Nephron progenitor cell (in vitro differentiated cells): Measurements from ENCODE around the gene RPL26.

Source experiments
- DNase-seq: peaks from one replicate; pipeline ENCODE4 v3.0.0; 2021
- H3K27ac Mint-ChIP-seq: 2 replicates; pipeline ENCODE4 v1.8.0; 2021; ENCODE audit warnings: mild to moderate bottlenecking, moderate library complexity, mixed read lengths
- H3K27me3 Mint-ChIP-seq: 2 replicates; pipeline ENCODE4 v1.8.0; 2021; ENCODE audit warnings: mild to moderate bottlenecking, low read depth, mixed read lengths; ENCODE audit not compliant: poor library complexity
- H3K36me3 Mint-ChIP-seq: 2 replicates; pipeline ENCODE4 v1.8.0; 2021; ENCODE audit warnings: low read depth, mixed read lengths
- H3K4me1 Mint-ChIP-seq: 2 replicates; pipeline ENCODE4 v1.8.0; 2021; ENCODE audit warnings: mixed read lengths
- H3K4me3 Mint-ChIP-seq: 2 replicates; pipeline ENCODE4 v1.8.0; 2021; ENCODE audit warnings: mild to moderate bottlenecking, moderate library complexity, mixed read lengths
- H3K9me3 Mint-ChIP-seq: 2 replicates; pipeline ENCODE4 v1.8.0; 2021; ENCODE audit warnings: mild to moderate bottlenecking, moderate library complexity, mixed read lengths
- TF ChIP-seq, protein P1 (sequence below): fragments of 200-600 bp; sonication (generic); IDR thresholded peaks from 2 replicates; pipeline ENCODE4 v1.5.0; 2021; ENCODE audit warnings: antibody characterized with exemption

RPL26 gene

DNA sequence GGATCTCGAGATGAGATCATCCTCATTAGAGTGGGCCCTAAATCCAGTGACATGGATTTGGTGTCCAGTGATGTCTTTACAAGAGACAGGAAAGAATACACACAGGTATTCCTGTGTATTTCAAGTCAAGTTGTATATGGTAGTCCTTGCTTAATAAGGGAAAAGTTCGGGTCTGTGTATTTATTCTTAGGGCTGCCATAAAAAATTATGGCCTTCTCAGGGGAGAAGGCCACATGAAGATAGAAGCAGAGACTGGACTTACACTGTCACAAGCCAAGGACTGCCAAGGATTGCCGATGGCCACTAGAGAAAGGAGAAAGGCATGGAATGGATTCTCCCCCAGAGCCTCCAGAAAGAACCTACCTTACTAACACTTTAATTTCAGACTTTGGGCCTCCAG lies 14.8 kb downstream of the RPL26 start:
- TF ChIP-seq, protein P1, sequence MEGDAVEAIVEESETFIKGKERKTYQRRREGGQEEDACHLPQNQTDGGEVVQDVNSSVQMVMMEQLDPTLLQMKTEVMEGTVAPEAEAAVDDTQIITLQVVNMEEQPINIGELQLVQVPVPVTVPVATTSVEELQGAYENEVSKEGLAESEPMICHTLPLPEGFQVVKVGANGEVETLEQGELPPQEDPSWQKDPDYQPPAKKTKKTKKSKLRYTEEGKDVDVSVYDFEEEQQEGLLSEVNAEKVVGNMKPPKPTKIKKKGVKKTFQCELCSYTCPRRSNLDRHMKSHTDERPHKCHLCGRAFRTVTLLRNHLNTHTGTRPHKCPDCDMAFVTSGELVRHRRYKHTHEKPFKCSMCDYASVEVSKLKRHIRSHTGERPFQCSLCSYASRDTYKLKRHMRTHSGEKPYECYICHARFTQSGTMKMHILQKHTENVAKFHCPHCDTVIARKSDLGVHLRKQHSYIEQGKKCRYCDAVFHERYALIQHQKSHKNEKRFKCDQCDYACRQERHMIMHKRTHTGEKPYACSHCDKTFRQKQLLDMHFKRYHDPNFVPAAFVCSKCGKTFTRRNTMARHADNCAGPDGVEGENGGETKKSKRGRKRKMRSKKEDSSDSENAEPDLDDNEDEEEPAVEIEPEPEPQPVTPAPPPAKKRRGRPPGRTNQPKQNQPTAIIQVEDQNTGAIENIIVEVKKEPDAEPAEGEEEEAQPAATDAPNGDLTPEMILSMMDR: no peak
- no peaks in the 10 kb centered on the region for H3K9me3 Mint-ChIP-seq
- DNase-seq: no peak
- peaks cover 20% of the 10 kb centered on the region for H3K4me1 Mint-ChIP-seq
- peaks cover 45% of the 10 kb centered on the region for H3K36me3 Mint-ChIP-seq
- no peak overlapping the region for H3K27ac Mint-ChIP-seq
- H3K27me3 Mint-ChIP-seq: no peaks in the 10 kb centered on the region
- no peak overlapping the region for H3K4me3 Mint-ChIP-seq

- H3K4me1 Mint-ChIP-seq: peaks cover 16% of the 10 kb centered on the region
- no peak overlapping the region for H3K27ac Mint-ChIP-seq
- no peak overlapping the region for H3K4me3 Mint-ChIP-seq
- no peaks in the 10 kb centered on the region for H3K27me3 Mint-ChIP-seq
- peaks cover 37% of the 10 kb centered on the region for H3K36me3 Mint-ChIP-seq
- DNase-seq: no peak
- H3K9me3 Mint-ChIP-seq: no peaks in the 10 kb centered on the region
- TF ChIP-seq, protein P1: no peak
Measured at GRCh38 chr17:8366231-8366630, 16.8 kb downstream of the RPL26 start.

DNA sequence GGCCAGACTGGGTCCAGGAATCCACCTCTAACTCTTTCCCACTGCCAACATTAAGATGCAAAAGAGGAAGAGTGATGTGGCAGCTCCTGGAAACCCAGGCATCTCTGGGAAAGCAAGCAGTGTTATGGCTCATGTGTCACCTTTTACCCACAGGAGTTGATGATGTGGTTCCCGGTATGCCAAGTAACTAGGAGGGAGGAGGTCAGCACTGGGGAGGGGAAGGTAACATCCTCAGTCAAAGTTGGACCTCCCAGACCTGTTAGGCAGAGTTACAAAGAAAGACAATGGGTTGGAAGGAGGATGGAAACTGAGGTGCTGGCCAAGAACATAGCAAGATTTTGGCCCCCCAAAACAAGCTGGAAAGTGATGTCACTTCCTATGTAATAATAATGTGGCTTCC lies 17.9 kb downstream of the RPL26 start:
- peak overlapping the region; percentile 50 for H3K27ac Mint-ChIP-seq
- DNase-seq: no peak

GRCh38 chr17:8362651-8363332 lies 20.2 kb downstream of the RPL26 start:
- peaks cover 4% of the 10 kb centered on the region for H3K27me3 Mint-ChIP-seq
- peaks cover 4% of the 10 kb centered on the region for H3K9me3 Mint-ChIP-seq
- peaks cover 45% of the 10 kb centered on the region for H3K4me1 Mint-ChIP-seq
- H3K36me3 Mint-ChIP-seq: peaks cover 14% of the 10 kb centered on the region
- peak overlapping the region; percentile 22 for H3K27ac Mint-ChIP-seq
- no peak for DNase-seq
- TF ChIP-seq, protein P1: no peak
- no peak overlapping the region for H3K4me3 Mint-ChIP-seq

More for the DNA sequence above, 17.9 kb downstream of the RPL26 start:
- TF ChIP-seq, protein P1: no peak
- peaks cover 32% of the 10 kb centered on the region for H3K36me3 Mint-ChIP-seq
- H3K9me3 Mint-ChIP-seq: no peaks in the 10 kb centered on the region
- no peak overlapping the region for H3K4me3 Mint-ChIP-seq
- no peaks in the 10 kb centered on the region for H3K27me3 Mint-ChIP-seq
- H3K4me1 Mint-ChIP-seq: peaks cover 24% of the 10 kb centered on the region

GRCh38 chr17:8360751-8361150 lies 22.2 kb downstream of the RPL26 start:
- TF ChIP-seq, protein P1: no peak
- Mint-ChIP-seq H3K27ac (peak overlapping the region; percentile 99), H3K9me3 (peaks cover 9% of the 10 kb centered on the region), H3K27me3 (peaks cover 4% of the 10 kb centered on the region), H3K4me3 (peak overlapping the region; percentile 66), H3K36me3 (peaks cover 17% of the 10 kb centered on the region), H3K4me1 (peaks cover 47% of the 10 kb centered on the region)
- no peak for DNase-seq

GRCh38 chr17:8360260-8360659 lies 22.7 kb downstream of the RPL26 start:
- peaks cover 14% of the 10 kb centered on the region for H3K9me3 Mint-ChIP-seq
- no peak for DNase-seq
- H3K4me3 Mint-ChIP-seq: peak overlapping the region; percentile 72
- H3K36me3 Mint-ChIP-seq: peaks cover 20% of the 10 kb centered on the region
- H3K4me1 Mint-ChIP-seq: peaks cover 47% of the 10 kb centered on the region
- peak overlapping the region; percentile 99 for H3K27ac Mint-ChIP-seq
- H3K27me3 Mint-ChIP-seq: peaks cover 4% of the 10 kb centered on the region
- TF ChIP-seq, protein P1: no peak
